ENCODE results near the gene MYH6. TPM values are rescaled to one million over a fixed set of nuclear protein-coding genes. Genes with fewer than 3 reads are reported as not detected.

The MYH6 gene
- total RNA-seq, 1 donor from 2014 or later = 0.07 TPM

- H3K9me3 Mint-ChIP-seq (ENCODE audit: low read depth) = no peaks in the 10 kb centered on the region
- H3K27ac Mint-ChIP-seq = no peak overlapping the region
- H3K27me3 Mint-ChIP-seq = peaks cover 59% of the 10 kb centered on the region
- no peaks in the 10 kb centered on the region for H3K36me3 Mint-ChIP-seq (ENCODE audit: insufficient read depth)
- H3K4me3 Mint-ChIP-seq (ENCODE audit: low read depth) = no peak overlapping the region
- no peak for TF ChIP-seq CTCF (IDR thresholded peaks at IDR 0.05; ENCODE audit: unreplicated experiment)
- H3K4me1 Mint-ChIP-seq (ENCODE audit: low read depth) = peaks cover 1% of the 10 kb centered on the region
- DNase-seq (ENCODE audit: low spot score, unreplicated experiment) = no peak
Measured at GRCh38 chr14:23380976-23381375, 27.1 kb downstream of the MYH6 start.

GRCh38 chr14:23380197-23380914 is 27.7 kb downstream of the MYH6 start:
- H3K9me3 Mint-ChIP-seq (ENCODE audit: low read depth) = no peaks in the 10 kb centered on the region
- H3K36me3 Mint-ChIP-seq (ENCODE audit: insufficient read depth) = no peaks in the 10 kb centered on the region
- H3K4me1 Mint-ChIP-seq (ENCODE audit: low read depth) = no peaks in the 10 kb centered on the region
- no peak for DNase-seq (ENCODE audit: low spot score, unreplicated experiment)
- TF ChIP-seq CTCF (IDR thresholded peaks at IDR 0.05; ENCODE audit: unreplicated experiment) = no peak
- H3K27me3 Mint-ChIP-seq = peaks cover 57% of the 10 kb centered on the region
- H3K4me3 Mint-ChIP-seq (ENCODE audit: low read depth) = no peak overlapping the region
- H3K27ac Mint-ChIP-seq = no peak overlapping the region

GRCh38 chr14:23379366-23380196 is 28.5 kb downstream of the MYH6 start:
- Mint-ChIP-seq H3K4me3 (ENCODE audit: low read depth) (no peak overlapping the region), H3K9me3 (ENCODE audit: low read depth) (no peaks in the 10 kb centered on the region), H3K36me3 (ENCODE audit: insufficient read depth) (no peaks in the 10 kb centered on the region), H3K27me3 (peaks cover 50% of the 10 kb centered on the region), H3K27ac (no peak overlapping the region), H3K4me1 (ENCODE audit: low read depth) (no peaks in the 10 kb centered on the region)
- TF ChIP-seq CTCF (IDR thresholded peaks at IDR 0.05; ENCODE audit: unreplicated experiment) = peak; percentile 92
- peak; percentile 65 for DNase-seq (ENCODE audit: low spot score, unreplicated experiment)

- no peak overlapping the region for H3K27ac Mint-ChIP-seq
- H3K27me3 Mint-ChIP-seq = peaks cover 46% of the 10 kb centered on the region
- TF ChIP-seq CTCF (IDR thresholded peaks at IDR 0.05; ENCODE audit: unreplicated experiment) = no peak
Measured at GRCh38 chr14:23378612-23379220, 29.4 kb downstream of the MYH6 start.

More at GRCh38 chr14:23378612-23379220, 29.4 kb downstream of the MYH6 start:
- Mint-ChIP-seq H3K4me1 (ENCODE audit: low read depth) (no peaks in the 10 kb centered on the region), H3K4me3 (ENCODE audit: low read depth) (no peak overlapping the region), H3K9me3 (ENCODE audit: low read depth) (no peaks in the 10 kb centered on the region), H3K36me3 (ENCODE audit: insufficient read depth) (no peaks in the 10 kb centered on the region)
- DNase-seq (ENCODE audit: low spot score, unreplicated experiment) = no peak

All from progenitor cell of endocrine pancreas (in vitro differentiated cells).